ENCODE measurements around the gene EFNB1. TPM values are rescaled to one million over a fixed set of nuclear protein-coding genes. Genes with fewer than 3 reads are reported as not detected.

The EFNB1 gene
- polyA plus RNA-seq, 4 donors = 21.9 to 47.0 (median 28.7) TPM

GRCh38 chrX:68874076-68874475 lies 45.3 kb downstream of the EFNB1 start:
- FAIRE-seq (no peak), DNase-seq (no peak)
- Histone ChIP-seq H3K27me3 (ENCODE audit: control insufficient read depth in 3 of 3, insufficient read depth in 3 of 3, low read length in 3 of 3) (no peaks in the 10 kb centered on the region), H3K36me3 (ENCODE audit: control insufficient read depth in 3 of 3, insufficient read depth in 2 of 3, low read depth in 1 of 3, low read length in 3 of 3) (no peaks in the 10 kb centered on the region), H3K4me1 (ENCODE audit: control insufficient read depth in 3 of 3, insufficient read depth in 2 of 3, low read depth in 1 of 3, low read length in 2 of 3) (peaks cover 0 to 22% (median 0%) of the 10 kb centered on the region in 3 donors), H3K27ac (ENCODE audit: low read depth in 1 of 3, low read length in 2 of 3) (no peak overlapping the region), H3K4me3 (ENCODE audit: low read depth in 1 of 3, low read length in 3 of 3) (no peak overlapping the region), H3K9me3 (ENCODE audit: control insufficient read depth in 2 of 2, insufficient read depth in 1 of 2, low read depth in 1 of 2, low read length in 1 of 2) (no peaks in the 10 kb centered on the region)
- WGBS, 3 donors = 56 to 82% (median 66%) methylated on average over 3 of the region's 3 CpGs

- WGBS, 3 donors = 73 to 83% (median 82%) methylated on average over 3 to 6 of the region's 6 CpGs
- Histone ChIP-seq H3K4me1 (ENCODE audit: control insufficient read depth in 3 of 3, insufficient read depth in 2 of 3, low read depth in 1 of 3, low read length in 2 of 3) (peaks cover 0 to 7% (median 0%) of the 10 kb centered on the region in 3 donors), H3K36me3 (ENCODE audit: control insufficient read depth in 3 of 3, insufficient read depth in 2 of 3, low read depth in 1 of 3, low read length in 3 of 3) (no peaks in the 10 kb centered on the region), H3K4me3 (ENCODE audit: low read depth in 1 of 3, low read length in 3 of 3) (no peak overlapping the region), H3K27ac (ENCODE audit: low read depth in 1 of 3, low read length in 2 of 3) (no peak overlapping the region), H3K27me3 (ENCODE audit: control insufficient read depth in 3 of 3, insufficient read depth in 3 of 3, low read length in 3 of 3) (no peaks in the 10 kb centered on the region), H3K9me3 (ENCODE audit: control insufficient read depth in 2 of 2, insufficient read depth in 1 of 2, low read depth in 1 of 2, low read length in 1 of 2) (no peaks in the 10 kb centered on the region)
- DNase-seq (no peak), FAIRE-seq (no peak)
Measured at GRCh38 chrX:68876731-68877130, 47.9 kb downstream of the EFNB1 start.

DNA sequence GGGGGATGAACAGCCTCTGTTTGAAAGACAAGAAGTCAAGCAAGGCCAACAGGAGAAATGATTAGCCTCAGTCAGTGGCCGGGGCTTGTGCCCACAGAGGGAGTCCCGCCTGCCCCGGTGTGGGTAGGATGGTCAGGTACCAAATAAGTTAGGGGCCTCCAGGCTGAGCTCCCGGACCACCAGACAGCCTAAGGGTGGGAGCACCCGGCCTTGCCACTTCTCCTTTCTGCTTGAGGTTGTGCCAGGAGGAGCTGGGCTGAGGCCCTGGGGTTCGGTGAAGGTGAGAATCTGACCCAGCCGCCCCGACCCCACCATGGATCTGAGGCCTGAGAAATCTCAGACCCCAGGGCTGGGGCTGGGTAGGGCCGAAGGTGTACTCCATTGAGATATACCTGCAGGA lies 48.8 kb downstream of the EFNB1 start:
- Histone ChIP-seq H3K9me3 (ENCODE audit: control insufficient read depth in 2 of 2, insufficient read depth in 1 of 2, low read depth in 1 of 2, low read length in 1 of 2) (no peaks in the 10 kb centered on the region), H3K27ac (ENCODE audit: low read depth in 1 of 3, low read length in 2 of 3) (no peak overlapping the region), H3K4me3 (ENCODE audit: low read depth in 1 of 3, low read length in 3 of 3) (no peak overlapping the region), H3K4me1 (ENCODE audit: control insufficient read depth in 3 of 3, insufficient read depth in 2 of 3, low read depth in 1 of 3, low read length in 2 of 3) (no peaks in the 10 kb centered on the region), H3K36me3 (ENCODE audit: control insufficient read depth in 3 of 3, insufficient read depth in 2 of 3, low read depth in 1 of 3, low read length in 3 of 3) (no peaks in the 10 kb centered on the region), H3K27me3 (ENCODE audit: control insufficient read depth in 3 of 3, insufficient read depth in 3 of 3, low read length in 3 of 3) (no peaks in the 10 kb centered on the region)
- FAIRE-seq = no peak
- WGBS, 3 donors = 73 to 89% (median 88%) methylated on average over 9 of the region's 9 CpGs
- no peak for DNase-seq

GRCh38 chrX:68878977-68879645 lies 50.3 kb downstream of the EFNB1 start:
- no peak overlapping the region for H3K4me3 ChIP-seq (ENCODE audit: low read depth in 1 of 3, low read length in 3 of 3)
- 47 to 66% (median 47%) methylated on average over 10 to 11 of the region's 11 CpGs for WGBS, 3 donors
- no peaks in the 10 kb centered on the region for H3K9me3 ChIP-seq (ENCODE audit: control insufficient read depth in 2 of 2, insufficient read depth in 1 of 2, low read depth in 1 of 2, low read length in 1 of 2)
- no peak overlapping the region for H3K27ac ChIP-seq (ENCODE audit: low read depth in 1 of 3, low read length in 2 of 3)
- no peaks in the 10 kb centered on the region for H3K27me3 ChIP-seq (ENCODE audit: control insufficient read depth in 3 of 3, insufficient read depth in 3 of 3, low read length in 3 of 3)
- FAIRE-seq (no peak), DNase-seq (peak in 1 of 2 donors; percentile 41)
- no peaks in the 10 kb centered on the region for H3K36me3 ChIP-seq (ENCODE audit: control insufficient read depth in 3 of 3, insufficient read depth in 2 of 3, low read depth in 1 of 3, low read length in 3 of 3)
- peaks cover 0 to 4% (median 1%) of the 10 kb centered on the region in 3 donors for H3K4me1 ChIP-seq (ENCODE audit: control insufficient read depth in 3 of 3, insufficient read depth in 2 of 3, low read depth in 1 of 3, low read length in 2 of 3)

GRCh38 chrX:68880846-68881552 lies 52.2 kb downstream of the EFNB1 start:
- WGBS, 3 donors = 57 to 89% (median 75%) methylated on average over 8 to 9 of the region's 9 CpGs
- FAIRE-seq (no peak), DNase-seq (no peak)
- no peaks in the 10 kb centered on the region for H3K36me3 ChIP-seq (ENCODE audit: control insufficient read depth in 3 of 3, insufficient read depth in 2 of 3, low read depth in 1 of 3, low read length in 3 of 3)
- peaks cover 0 to 4% (median 1%) of the 10 kb centered on the region in 3 donors for H3K4me1 ChIP-seq (ENCODE audit: control insufficient read depth in 3 of 3, insufficient read depth in 2 of 3, low read depth in 1 of 3, low read length in 2 of 3)
- no peak overlapping the region for H3K4me3 ChIP-seq (ENCODE audit: low read depth in 1 of 3, low read length in 3 of 3)
- no peak overlapping the region for H3K27ac ChIP-seq (ENCODE audit: low read depth in 1 of 3, low read length in 2 of 3)
- H3K9me3 ChIP-seq (ENCODE audit: control insufficient read depth in 2 of 2, insufficient read depth in 1 of 2, low read depth in 1 of 2, low read length in 1 of 2) = no peaks in the 10 kb centered on the region
- H3K27me3 ChIP-seq (ENCODE audit: control insufficient read depth in 3 of 3, insufficient read depth in 3 of 3, low read length in 3 of 3) = no peaks in the 10 kb centered on the region

GRCh38 chrX:68881911-68882310 lies 53.1 kb downstream of the EFNB1 start:
- Histone ChIP-seq H3K9me3 (ENCODE audit: control insufficient read depth in 2 of 2, insufficient read depth in 1 of 2, low read depth in 1 of 2, low read length in 1 of 2) (no peaks in the 10 kb centered on the region), H3K27me3 (ENCODE audit: control insufficient read depth in 3 of 3, insufficient read depth in 3 of 3, low read length in 3 of 3) (no peaks in the 10 kb centered on the region), H3K4me3 (ENCODE audit: low read depth in 1 of 3, low read length in 3 of 3) (no peak overlapping the region), H3K36me3 (ENCODE audit: control insufficient read depth in 3 of 3, insufficient read depth in 2 of 3, low read depth in 1 of 3, low read length in 3 of 3) (no peaks in the 10 kb centered on the region), H3K27ac (ENCODE audit: low read depth in 1 of 3, low read length in 2 of 3) (no peak overlapping the region), H3K4me1 (ENCODE audit: control insufficient read depth in 3 of 3, insufficient read depth in 2 of 3, low read depth in 1 of 3, low read length in 2 of 3) (peaks cover 0 to 4% (median 1%) of the 10 kb centered on the region in 3 donors)
- FAIRE-seq (no peak), DNase-seq (no peak)
- 39 to 77% (median 66%) methylated on average over 5 of the region's 5 CpGs for WGBS, 3 donors

DNA sequence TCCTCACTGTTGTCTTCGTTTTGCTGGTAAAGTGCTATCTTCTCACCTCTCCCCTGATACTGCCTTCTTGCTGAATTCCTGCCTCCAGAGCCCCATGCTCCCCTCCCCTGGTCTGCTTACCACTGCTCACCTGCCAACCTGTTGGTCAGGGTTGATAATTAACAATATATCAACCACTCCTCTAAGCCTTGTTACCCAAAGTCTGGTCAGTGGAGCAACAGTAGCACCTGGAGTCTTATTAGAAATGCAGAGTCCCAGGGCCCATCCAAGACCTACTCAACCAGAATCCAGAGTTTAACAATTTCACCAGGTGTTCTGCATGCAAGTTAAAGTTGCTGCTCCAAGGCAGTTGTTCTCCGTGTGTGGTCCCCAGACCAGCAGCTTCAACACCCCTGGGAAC lies 55.0 kb downstream of the EFNB1 start:
- no peak overlapping the region for H3K27ac ChIP-seq (ENCODE audit: low read depth in 1 of 3, low read length in 2 of 3)
- H3K4me3 ChIP-seq (ENCODE audit: low read depth in 1 of 3, low read length in 3 of 3) = no peak overlapping the region
- DNase-seq = peak; percentile 43 to 57
- no peak for FAIRE-seq
- H3K36me3 ChIP-seq (ENCODE audit: control insufficient read depth in 3 of 3, insufficient read depth in 2 of 3, low read depth in 1 of 3, low read length in 3 of 3) = no peaks in the 10 kb centered on the region
- no peaks in the 10 kb centered on the region for H3K27me3 ChIP-seq (ENCODE audit: control insufficient read depth in 3 of 3, insufficient read depth in 3 of 3, low read length in 3 of 3)
- no peaks in the 10 kb centered on the region for H3K9me3 ChIP-seq (ENCODE audit: control insufficient read depth in 2 of 2, insufficient read depth in 1 of 2, low read depth in 1 of 2, low read length in 1 of 2)
- H3K4me1 ChIP-seq (ENCODE audit: control insufficient read depth in 3 of 3, insufficient read depth in 2 of 3, low read depth in 1 of 3, low read length in 2 of 3) = peaks cover 0 to 4% (median 1%) of the 10 kb centered on the region in 3 donors
- 16 to 49% (median 29%) methylated on average over 2 of the region's 2 CpGs for WGBS, 3 donors

DNA sequence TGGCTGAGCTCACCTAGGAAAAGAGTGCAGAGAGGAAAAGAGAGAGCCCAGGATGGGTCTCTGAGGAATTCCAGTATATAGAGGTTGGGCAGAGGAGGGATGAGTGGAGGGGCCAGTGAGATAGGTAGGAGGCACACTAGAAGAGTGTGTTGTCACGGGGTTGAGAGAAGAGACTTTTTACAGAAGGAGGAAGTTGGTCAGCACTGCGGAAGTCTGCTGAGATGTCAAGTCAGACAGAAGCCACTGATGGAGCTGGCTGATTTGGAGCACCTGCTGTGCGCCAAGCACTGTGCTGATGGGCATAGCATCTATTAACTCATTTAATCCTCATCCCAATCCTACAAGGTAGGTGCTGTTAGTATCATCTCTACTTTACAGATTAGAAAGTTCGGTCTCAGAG lies 60.4 kb downstream of the EFNB1 start:
- Histone ChIP-seq H3K4me1 (ENCODE audit: control insufficient read depth in 3 of 3, insufficient read depth in 2 of 3, low read depth in 1 of 3, low read length in 2 of 3) (peaks cover 0 to 12% (median 0%) of the 10 kb centered on the region in 3 donors), H3K9me3 (ENCODE audit: control insufficient read depth in 2 of 2, insufficient read depth in 1 of 2, low read depth in 1 of 2, low read length in 1 of 2) (no peaks in the 10 kb centered on the region), H3K36me3 (ENCODE audit: control insufficient read depth in 3 of 3, insufficient read depth in 2 of 3, low read depth in 1 of 3, low read length in 3 of 3) (no peaks in the 10 kb centered on the region), H3K27me3 (ENCODE audit: control insufficient read depth in 3 of 3, insufficient read depth in 3 of 3, low read length in 3 of 3) (no peaks in the 10 kb centered on the region), H3K27ac (ENCODE audit: low read depth in 1 of 3, low read length in 2 of 3) (no peak overlapping the region), H3K4me3 (ENCODE audit: low read depth in 1 of 3, low read length in 3 of 3) (no peak overlapping the region)
- FAIRE-seq = no peak
- WGBS, 3 donors = 72 to 88% (median 79%) methylated on average over 4 of the region's 4 CpGs
- no peak for DNase-seq
